Breast epithelium (tissue), 3 donors: Measurements from ENCODE around the gene ARHGAP30.

ENCODE experiments used
- CTCF ChIP-seq, 3 donors: fragments of 450-650 bp; IDR thresholded peaks; one replicate each; pipeline ENCODE4 v1.5.1; 2016 to 2017; ENCODE audit warnings: antibody characterized with exemption in 3 of 3, mild to moderate bottlenecking in 3 of 3, moderate library complexity in 3 of 3
- POLR2A ChIP-seq: fragments of 450-650 bp; IDR thresholded peaks from one replicate; pipeline ENCODE4 v1.6.1; 2016; ENCODE audit warnings: antibody characterized with exemption, mild to moderate bottlenecking, moderate library complexity
- POLR2AphosphoS5 ChIP-seq, 3 donors: sonication (generic); formaldehyde crosslinking; IDR thresholded peaks; one replicate each; pipeline ENCODE4 v1.6.1; 2017; ENCODE audit warnings: antibody characterized with exemption in 3 of 3

- no peak for TF ChIP-seq CTCF (IDR thresholded peaks at IDR 0.05)
- TF ChIP-seq POLR2AphosphoS5 (IDR thresholded peaks at IDR 0.05), result no peak
- no peak for TF ChIP-seq POLR2A
Measured at GRCh38 chr1:161059293-161059692, 10.4 kb downstream of the ARHGAP30 start.
